Measurements from ENCODE around the gene ZBTB47. TPM values are rescaled to one million over a fixed set of nuclear protein-coding genes. Genes with fewer than 3 reads are reported as not detected.

Gene ZBTB47
- total RNA-seq, 2 donors from 2014 or later: 4.0 to 9.0 TPM

- intact Hi-C loops (cut with DNase I): no loop called here
- Histone ChIP-seq H3K4me1 (peaks cover 5% of the 10 kb centered on the region), H3K9me3 (no peaks in the 10 kb centered on the region), H3K27me3 (no peaks in the 10 kb centered on the region), H3K4me3 (no peak overlapping the region), H3K9ac (ENCODE audit: low read depth in 2 of 2, low read length in 2 of 2) (no peak overlapping the region), H3K36me3 (peaks cover under 1% of the 10 kb centered on the region), H3K27ac (no peak overlapping the region)
- DNase-seq: no peak
- no peak for TF ChIP-seq CTCF (IDR thresholded peaks at IDR 0.05)
Observed at GRCh38 chr3:42612928-42613327, 40.6 kb upstream of the ZBTB47 start.

DNA sequence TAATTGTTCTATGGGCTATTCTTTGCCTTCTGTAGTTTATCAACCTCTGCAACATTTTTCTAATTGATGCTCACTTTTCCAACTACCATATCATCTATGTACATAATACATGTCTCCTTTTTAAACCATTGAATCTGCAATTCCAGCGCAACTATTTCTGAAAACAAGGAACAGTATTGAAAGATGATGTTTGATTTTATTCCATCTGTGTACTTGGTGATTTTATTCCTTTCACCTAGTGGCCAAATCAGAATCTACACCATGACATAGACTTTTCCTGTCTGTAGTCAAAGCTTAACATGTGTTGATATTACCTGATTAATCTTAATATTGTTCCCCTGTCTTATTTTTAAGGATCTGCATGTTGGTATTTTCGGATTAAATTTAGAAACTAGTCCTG, 40.0 kb upstream of the ZBTB47 start:
- Histone ChIP-seq H3K4me3 (no peak overlapping the region), H3K9me3 (no peaks in the 10 kb centered on the region), H3K27ac (no peak overlapping the region), H3K27me3 (no peaks in the 10 kb centered on the region), H3K36me3 (peaks cover 4% of the 10 kb centered on the region), H3K4me1 (peaks cover 5% of the 10 kb centered on the region), H3K9ac (ENCODE audit: low read depth in 2 of 2, low read length in 2 of 2) (no peak overlapping the region)
- intact Hi-C loops (cut with DNase I): no loop called here
- no peak for DNase-seq
- peak; percentile 52 for TF ChIP-seq CTCF (IDR thresholded peaks at IDR 0.05)

DNA sequence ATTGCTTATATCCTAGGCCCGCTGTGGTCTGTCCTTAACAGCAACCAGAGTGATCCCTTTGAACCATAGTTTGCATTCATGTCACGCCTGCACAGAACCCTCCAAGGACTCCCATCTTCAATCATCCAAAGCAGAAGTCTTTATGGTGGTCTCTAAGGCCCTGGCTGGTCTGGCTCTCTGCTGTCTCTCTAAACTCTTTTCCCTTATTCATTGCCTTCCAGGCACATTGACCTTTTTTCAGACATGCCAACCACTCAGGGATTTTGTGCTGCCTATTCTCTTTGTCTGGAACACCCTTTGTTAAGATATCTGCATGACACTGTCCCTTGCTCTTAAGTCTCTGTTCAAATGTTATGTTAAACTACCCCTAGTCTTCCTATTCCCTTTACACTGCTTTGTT, 21.9 kb upstream of the ZBTB47 start:
- TF ChIP-seq CTCF (IDR thresholded peaks at IDR 0.05): no peak
- Histone ChIP-seq H3K4me1 (no peaks in the 10 kb centered on the region), H3K36me3 (peaks cover 7% of the 10 kb centered on the region), H3K9me3 (no peaks in the 10 kb centered on the region), H3K9ac (ENCODE audit: low read depth in 2 of 2, low read length in 2 of 2) (no peak overlapping the region), H3K4me3 (no peak overlapping the region), H3K27me3 (no peaks in the 10 kb centered on the region), H3K27ac (no peak overlapping the region)
- intact Hi-C loops (cut with DNase I): no loop called here
- no peak for DNase-seq

- no peak overlapping the region for H3K9ac ChIP-seq (ENCODE audit: low read depth in 2 of 2, low read length in 2 of 2)
Observed at GRCh38 chr3:42632146-42632545, 21.4 kb upstream of the ZBTB47 start.

DNA sequence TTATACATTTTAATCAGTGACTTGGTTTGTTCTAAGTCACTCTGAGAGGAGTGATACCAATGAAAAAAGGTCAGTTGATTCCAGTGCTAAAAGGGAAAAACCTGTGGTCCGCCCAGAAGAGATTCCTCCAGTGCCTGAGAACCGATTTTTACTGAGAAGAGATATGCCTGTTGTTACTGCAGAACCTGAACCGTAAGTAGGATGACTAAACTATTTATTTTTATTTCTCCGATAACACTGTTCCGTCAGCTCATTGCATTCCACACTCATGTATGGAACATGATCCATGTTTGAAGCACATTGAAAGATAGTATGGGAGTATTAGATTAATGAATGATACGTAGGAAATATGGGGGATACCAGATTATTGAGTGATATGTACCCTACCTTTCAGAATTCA, 20.0 kb upstream of the ZBTB47 start:
- DNase-seq: no peak
- no peaks in the 10 kb centered on the region for H3K4me1 ChIP-seq
- TF ChIP-seq CTCF (IDR thresholded peaks at IDR 0.05): no peak
- no peak overlapping the region for H3K9ac ChIP-seq (ENCODE audit: low read depth in 2 of 2, low read length in 2 of 2)
- H3K27me3 ChIP-seq: no peaks in the 10 kb centered on the region
- H3K4me3 ChIP-seq: no peak overlapping the region
- no peaks in the 10 kb centered on the region for H3K9me3 ChIP-seq
- H3K27ac ChIP-seq: no peak overlapping the region
- intact Hi-C loops (cut with DNase I): no loop called here
- H3K36me3 ChIP-seq: peaks cover 10% of the 10 kb centered on the region

More at GRCh38 chr3:42632146-42632545, 21.4 kb upstream of the ZBTB47 start:
- H3K27ac ChIP-seq: no peak overlapping the region
- no peak for DNase-seq
- H3K9me3 ChIP-seq: no peaks in the 10 kb centered on the region
- no peak overlapping the region for H3K4me3 ChIP-seq
- H3K27me3 ChIP-seq: no peaks in the 10 kb centered on the region
- H3K4me1 ChIP-seq: no peaks in the 10 kb centered on the region
- intact Hi-C loops (cut with DNase I): no loop called here
- peaks cover 10% of the 10 kb centered on the region for H3K36me3 ChIP-seq
- no peak for TF ChIP-seq CTCF (IDR thresholded peaks at IDR 0.05)

GRCh38 chr3:42635111-42635510, 18.4 kb upstream of the ZBTB47 start:
- intact Hi-C loops (cut with DNase I): no loop called here
- no peaks in the 10 kb centered on the region for H3K27me3 ChIP-seq
- no peak for TF ChIP-seq CTCF (IDR thresholded peaks at IDR 0.05)
- H3K27ac ChIP-seq: no peak overlapping the region
- no peak overlapping the region for H3K9ac ChIP-seq (ENCODE audit: low read depth in 2 of 2, low read length in 2 of 2)
- H3K4me1 ChIP-seq: no peaks in the 10 kb centered on the region
- peaks cover 10% of the 10 kb centered on the region for H3K36me3 ChIP-seq
- DNase-seq: no peak
- H3K9me3 ChIP-seq: no peaks in the 10 kb centered on the region
- H3K4me3 ChIP-seq: no peak overlapping the region

Measured in colonic mucosa (tissue), 4 donors.